Mesenchymal stem cell (in vitro differentiated cells and primary cell): ENCODE data around the gene RAPGEF6.

ENCODE experiments used
- DNase-seq: peaks from one replicate; pipeline ENCODE4 v3.0.0-alpha.2; 2013
- H2AFZ ChIP-seq: one replicate; pipeline ENCODE4 v1.6.1; 2013; ENCODE audit warnings: low read depth, mild to moderate bottlenecking, control low read depth, inconsistent platforms, low read length, moderate library complexity
- H2AK5ac ChIP-seq: 2 replicates; pipeline ENCODE4 v1.6.1; 2013; ENCODE audit warnings: low read length, moderate library complexity, mild to moderate bottlenecking, inconsistent platforms; ENCODE audit not compliant: severe bottlenecking
- H2BK120ac ChIP-seq: one replicate; pipeline ENCODE4 v1.6.1; 2013; ENCODE audit warnings: low read depth, mild to moderate bottlenecking, inconsistent platforms, low read length, moderate library complexity
- H2BK12ac ChIP-seq, 2 experiments: one replicate each; pipeline ENCODE4 v1.6.1; 2013; ENCODE audit warnings: inconsistent platforms in 2 of 2, low read length in 2 of 2, mild to moderate bottlenecking in 2 of 2, moderate library complexity in 2 of 2, control low read depth in 1 of 2
- H2BK15ac ChIP-seq: one replicate; pipeline ENCODE4 v1.6.1; 2013; ENCODE audit warnings: mild to moderate bottlenecking, low read depth, inconsistent platforms; ENCODE audit not compliant: poor library complexity, severe bottlenecking
- H2BK5ac ChIP-seq: 2 replicates; pipeline ENCODE4 v1.6.1; 2013; ENCODE audit warnings: low read depth, mild to moderate bottlenecking, low read length, control low read depth, inconsistent platforms; ENCODE audit not compliant: poor library complexity, severe bottlenecking
- H3K14ac ChIP-seq, 2 experiments: one replicate each; pipeline ENCODE4 v1.6.1; 2013; ENCODE audit warnings: inconsistent platforms in 2 of 2, low read length in 2 of 2, control low read depth in 1 of 2, mild to moderate bottlenecking in 1 of 2, moderate library complexity in 1 of 2
- H3K18ac ChIP-seq, 2 experiments: one replicate each; pipeline ENCODE4 v1.6.1; 2013; ENCODE audit warnings: inconsistent platforms in 2 of 2, low read length in 2 of 2, control low read depth in 1 of 2, low read depth in 1 of 2, mild to moderate bottlenecking in 1 of 2
- H3K23ac ChIP-seq, 2 experiments: one replicate each; pipeline ENCODE4 v1.6.1; 2013; ENCODE audit warnings: inconsistent platforms in 2 of 2, low read length in 2 of 2, mild to moderate bottlenecking in 2 of 2, moderate library complexity in 2 of 2, control low read depth in 1 of 2
- H3K27ac ChIP-seq: 2 replicates; pipeline ENCODE4 v1.5.1; 2013; ENCODE audit warnings: mild to moderate bottlenecking, moderate library complexity, low read length, control low read depth, inconsistent platforms; ENCODE audit not compliant: poor library complexity, severe bottlenecking
- H3K27me3 ChIP-seq, 2 experiments: 2 replicates each; pipeline versions ENCODE4 v1.6.1 to v1.7.0; 2013; ENCODE audit warnings: low read length in 2 of 2, mild to moderate bottlenecking in 2 of 2, moderate library complexity in 2 of 2, control low read depth in 1 of 2, inconsistent platforms in 1 of 2; ENCODE audit not compliant: control insufficient read depth in 1 of 2, insufficient read depth in 1 of 2
- H3K36me3 ChIP-seq, 2 experiments: 2 replicates each; pipeline versions ENCODE4 v1.6.1 to v1.7.0; 2013; ENCODE audit warnings: low read length in 2 of 2, control low read depth in 1 of 2, inconsistent platforms in 1 of 2, low read depth in 1 of 2, mild to moderate bottlenecking in 1 of 2; ENCODE audit not compliant: insufficient read depth in 2 of 2, control insufficient read depth in 1 of 2
- H3K4ac ChIP-seq, 2 experiments: one replicate each; pipeline ENCODE4 v1.6.1; 2013; ENCODE audit warnings: inconsistent platforms in 2 of 2, low read length in 2 of 2, mild to moderate bottlenecking in 2 of 2, moderate library complexity in 2 of 2, control low read depth in 1 of 2, low read depth in 1 of 2
- H3K4me1 ChIP-seq: 2 replicates; pipeline ENCODE4 v1.6.1; 2013; ENCODE audit warnings: low read depth, low read length, control low read depth; ENCODE audit not compliant: control insufficient read depth, insufficient read depth
- H3K4me2 ChIP-seq: 2 replicates; pipeline ENCODE4 v1.6.1; 2013; ENCODE audit warnings: low read length, mild to moderate bottlenecking, inconsistent platforms; ENCODE audit not compliant: poor library complexity, severe bottlenecking
- H3K4me3 ChIP-seq, 2 experiments: 2 replicates each; pipeline versions ENCODE4 v1.5.1 to v1.7.0; 2013; ENCODE audit warnings: low read length in 2 of 2, mild to moderate bottlenecking in 2 of 2, control low read depth in 1 of 2, low read depth in 1 of 2; ENCODE audit not compliant: insufficient read depth in 1 of 2
- H3K79me1 ChIP-seq: replicated peaks from 2 replicates; pipeline ENCODE4 v1.6.1; 2013; ENCODE audit warnings: mild to moderate bottlenecking, control low read depth, low read length, inconsistent platforms; ENCODE audit not compliant: poor library complexity, severe bottlenecking
- H3K9ac ChIP-seq: 2 replicates; pipeline ENCODE4 v1.7.0; 2013; ENCODE audit warnings: mild to moderate bottlenecking, low read length, moderate library complexity
- H3K9me3 ChIP-seq: 2 replicates; pipeline ENCODE4 v1.7.0; 2013; ENCODE audit warnings: mild to moderate bottlenecking, low read length; ENCODE audit not compliant: control insufficient read depth
- H4K8ac ChIP-seq: one replicate; pipeline ENCODE4 v1.6.1; 2013; ENCODE audit warnings: inconsistent platforms, mild to moderate bottlenecking, low read length, moderate library complexity
- H4K91ac ChIP-seq: one replicate; pipeline ENCODE4 v1.6.1; 2013; ENCODE audit warnings: mild to moderate bottlenecking, low read length, inconsistent platforms
- WGBS: methylation state at CpG from one replicate; pipeline ENCODE4 v1.1.7; 2013; ENCODE audit warnings: mixed read lengths; 5-methylcytosine and 5-hydroxymethylcytosine counted together

RAPGEF6 gene

DNA sequence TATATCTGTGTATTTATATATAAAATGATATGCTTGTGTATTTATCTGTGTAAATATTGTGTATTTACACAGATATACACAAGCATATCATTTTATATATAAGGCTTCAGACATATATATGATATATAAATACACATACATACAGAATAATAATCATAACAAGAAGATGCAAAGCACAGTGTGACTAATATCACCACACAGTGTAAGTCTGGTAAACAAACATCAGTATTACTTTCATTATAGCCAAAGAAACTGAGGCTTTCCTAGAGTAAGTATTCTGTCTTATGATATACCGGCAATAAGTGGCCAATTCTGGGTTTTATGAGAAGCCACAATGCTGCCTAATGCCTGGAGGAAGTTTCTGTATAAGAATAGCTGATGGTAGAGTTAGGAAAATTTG lies 29.9 kb upstream of the RAPGEF6 start:
- no peak overlapping the region for H3K18ac ChIP-seq
- H2AFZ ChIP-seq: no peak overlapping the region
- H2BK5ac ChIP-seq: no peak overlapping the region
- no peak overlapping the region for H4K91ac ChIP-seq
- H2AK5ac ChIP-seq: no peak overlapping the region
- no peak overlapping the region for H3K4ac ChIP-seq
- peaks cover 14% of the 10 kb centered on the region for H3K79me1 ChIP-seq
- H3K9me3 ChIP-seq: peaks cover 14% of the 10 kb centered on the region
- no peak overlapping the region for H3K4me2 ChIP-seq
- H2BK12ac ChIP-seq: no peak overlapping the region
- no peak overlapping the region for H3K27ac ChIP-seq
- H2BK15ac ChIP-seq: no peak overlapping the region
- H2BK120ac ChIP-seq: no peak overlapping the region
- H3K9ac ChIP-seq: no peak overlapping the region
- no peak overlapping the region for H3K4me3 ChIP-seq
- H3K23ac ChIP-seq: no peak overlapping the region
- 86% methylated on average over 1 of the region's 1 CpG for WGBS
- no peak overlapping the region for H3K14ac ChIP-seq
- H3K4me1 ChIP-seq: no peaks in the 10 kb centered on the region
- DNase-seq: no peak
- H3K36me3 ChIP-seq: peaks cover 32 to 93% of the 10 kb centered on the region in 2 experiments
- no peaks in the 10 kb centered on the region for H3K27me3 ChIP-seq
- H4K8ac ChIP-seq: no peak overlapping the region

DNA sequence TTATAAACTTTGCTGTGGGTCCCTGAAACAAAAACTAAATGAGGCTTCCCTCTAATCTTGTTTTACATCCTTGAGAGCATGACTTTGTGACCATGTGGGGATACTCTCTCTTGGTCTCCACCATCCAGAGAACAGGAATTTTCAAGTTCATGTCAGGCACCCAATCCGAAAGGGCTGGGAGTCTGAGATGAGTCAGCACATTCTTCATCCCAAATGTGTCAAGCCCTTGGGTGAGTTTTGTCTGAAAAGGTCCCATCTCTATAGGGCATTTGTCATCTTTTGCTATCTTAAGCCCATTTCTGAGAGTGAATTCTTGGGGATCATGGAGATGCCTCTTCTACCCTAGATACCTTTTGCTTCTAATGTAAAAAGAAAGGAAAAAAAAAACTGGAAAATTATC lies 26.9 kb upstream of the RAPGEF6 start:
- Histone ChIP-seq H2AFZ (no peak overlapping the region), H4K91ac (no peak overlapping the region), H3K79me1 (peaks cover 28% of the 10 kb centered on the region), H3K14ac (no peak overlapping the region), H3K27me3 (no peaks in the 10 kb centered on the region), H3K18ac (no peak overlapping the region), H3K4me2 (no peak overlapping the region), H2BK5ac (no peak overlapping the region), H2BK15ac (no peak overlapping the region), H3K9ac (no peak overlapping the region), H3K9me3 (peaks cover 14% of the 10 kb centered on the region), H3K27ac (no peak overlapping the region), H2BK120ac (no peak overlapping the region), H2AK5ac (no peak overlapping the region), H3K36me3 (peaks cover 43 to 90% of the 10 kb centered on the region in 2 experiments), H2BK12ac (no peak overlapping the region), H4K8ac (no peak overlapping the region), H3K4ac (no peak overlapping the region), H3K4me1 (no peaks in the 10 kb centered on the region), H3K23ac (no peak overlapping the region), H3K4me3 (no peak overlapping the region)
- whole genome bisulfite sequencing: 100% methylated on average over 1 of the region's 1 CpG
- DNase-seq: no peak

DNA sequence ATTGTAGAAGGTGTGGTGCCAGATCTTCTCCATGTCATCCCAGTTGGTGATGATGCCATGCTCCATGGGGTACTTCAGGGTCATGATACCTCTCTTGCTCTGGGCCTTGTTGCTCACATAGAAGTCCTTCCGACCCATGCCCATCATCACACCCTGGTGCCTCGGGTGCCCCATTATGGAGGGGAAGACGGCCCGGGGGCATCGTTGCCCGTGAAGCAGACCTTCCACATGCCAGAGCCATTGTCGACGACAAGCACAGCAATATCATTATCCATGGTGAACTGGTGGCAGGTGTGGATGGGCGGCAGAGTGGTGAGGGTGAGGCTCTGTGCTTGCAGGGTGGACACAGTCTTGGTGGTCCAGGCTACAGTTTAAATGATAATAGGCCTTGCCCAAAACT lies 24.8 kb upstream of the RAPGEF6 start:
- no peak overlapping the region for H4K91ac ChIP-seq
- no peak overlapping the region for H3K9ac ChIP-seq
- H3K79me1 ChIP-seq: peaks cover 28% of the 10 kb centered on the region
- peaks cover 41 to 94% of the 10 kb centered on the region in 2 experiments for H3K36me3 ChIP-seq
- no peak overlapping the region for H3K27ac ChIP-seq
- H2AK5ac ChIP-seq: no peak overlapping the region
- H3K9me3 ChIP-seq: peaks cover 14% of the 10 kb centered on the region
- no peak overlapping the region for H2BK15ac ChIP-seq
- no peak overlapping the region for H3K18ac ChIP-seq
- no peak overlapping the region for H3K4me3 ChIP-seq
- no peak overlapping the region for H2AFZ ChIP-seq
- no peak overlapping the region for H3K4me2 ChIP-seq
- no peak overlapping the region for H2BK5ac ChIP-seq
- no peaks in the 10 kb centered on the region for H3K27me3 ChIP-seq
- H2BK120ac ChIP-seq: no peak overlapping the region
- H3K4me1 ChIP-seq: no peaks in the 10 kb centered on the region
- H3K4ac ChIP-seq: no peak overlapping the region
- 97% methylated on average over 9 of the region's 9 CpGs for WGBS
- DNase-seq: no peak
- H4K8ac ChIP-seq: no peak overlapping the region
- H3K23ac ChIP-seq: no peak overlapping the region
- H3K14ac ChIP-seq: no peak overlapping the region
- H2BK12ac ChIP-seq: no peak overlapping the region

DNA sequence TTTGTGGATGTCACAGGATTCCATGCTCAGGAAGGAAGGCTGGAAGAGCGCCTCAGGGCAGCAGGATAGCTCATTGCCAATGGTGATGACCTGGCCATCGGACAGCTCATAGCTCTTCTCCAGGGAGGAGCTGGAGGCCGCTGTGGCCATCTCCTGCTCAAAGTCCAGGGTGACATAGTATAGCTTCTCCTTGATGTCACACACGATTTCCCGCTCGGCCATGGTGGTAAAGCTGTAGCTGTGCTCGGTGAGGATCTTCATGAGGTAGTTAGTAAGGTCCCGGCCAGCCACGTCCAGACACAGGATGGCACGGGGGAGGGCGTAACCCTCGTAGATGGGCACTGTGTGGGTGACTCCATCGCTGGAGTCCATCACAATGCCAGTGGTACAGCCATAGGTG lies 24.3 kb upstream of the RAPGEF6 start:
- no peak overlapping the region for H4K8ac ChIP-seq
- H3K79me1 ChIP-seq: peaks cover 27% of the 10 kb centered on the region
- H3K14ac ChIP-seq: no peak overlapping the region
- no peak overlapping the region for H3K23ac ChIP-seq
- H2AK5ac ChIP-seq: no peak overlapping the region
- no peaks in the 10 kb centered on the region for H3K27me3 ChIP-seq
- H3K18ac ChIP-seq: no peak overlapping the region
- no peaks in the 10 kb centered on the region for H3K4me1 ChIP-seq
- no peak overlapping the region for H3K27ac ChIP-seq
- H2BK120ac ChIP-seq: no peak overlapping the region
- H3K36me3 ChIP-seq: peaks cover 39 to 94% of the 10 kb centered on the region in 2 experiments
- H3K4me2 ChIP-seq: no peak overlapping the region
- H2BK12ac ChIP-seq: no peak overlapping the region
- no peak overlapping the region for H3K4me3 ChIP-seq
- no peak overlapping the region for H2AFZ ChIP-seq
- no peak overlapping the region for H2BK5ac ChIP-seq
- WGBS: over 99% methylated on average over 13 of the region's 13 CpGs
- H3K9me3 ChIP-seq: peaks cover 14% of the 10 kb centered on the region
- no peak overlapping the region for H4K91ac ChIP-seq
- H3K4ac ChIP-seq: no peak overlapping the region
- H3K9ac ChIP-seq: no peak overlapping the region
- no peak for DNase-seq
- no peak overlapping the region for H2BK15ac ChIP-seq
